Measurements from ENCODE around the gene CA12. TPM values are rescaled to one million over a fixed set of nuclear protein-coding genes. Genes with fewer than 3 reads are reported as not detected.

Gene CA12
- total and polyA plus RNA-seq, 2 of the 8 experiments (the other 6 are each of a cell fraction or from before 2014, with no cell fraction given), result 4.7 to 4.9 TPM

DNA sequence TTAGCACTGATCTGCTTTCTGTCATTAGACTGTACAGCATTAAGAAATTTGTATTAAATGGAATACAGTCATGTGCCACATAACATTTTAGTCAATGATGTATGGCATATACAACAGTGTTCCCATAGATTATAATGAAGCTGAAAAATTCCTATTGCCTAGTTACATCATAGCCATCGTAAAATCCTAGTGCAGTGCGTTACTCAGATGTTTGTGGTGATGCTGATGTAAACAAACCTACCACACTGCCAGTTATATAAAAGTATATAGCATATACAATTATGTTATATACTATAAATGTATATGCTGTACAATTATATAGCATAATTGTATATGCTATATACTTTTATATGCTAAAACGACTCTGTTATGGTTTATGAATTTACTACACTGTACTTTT is 62.6 kb downstream of the CA12 start (continued):
- TF ChIP-seq CHD7 (IDR thresholded peaks at IDR 0.05; ENCODE audit: insufficient replicate concordance, low read length) (no peak), TAF1 (IDR thresholded peaks at IDR 0.05; ENCODE audit: low read depth, low read length) (no peak), RFX5 (IDR thresholded peaks at IDR 0.05; ENCODE audit: borderline replicate concordance, low read depth, low read length) (no peak), CTBP2 (IDR thresholded peaks at IDR 0.05; ENCODE audit: borderline replicate concordance, insufficient read depth, insufficient read length, low read length) (no peak), CEBPB (IDR thresholded peaks at IDR 0.05; ENCODE audit: low read depth, low read length) (no peak), RNF2 (IDR thresholded peaks at IDR 0.05; ENCODE audit: borderline replicate concordance, low read depth, low read length, missing control alignments, poor library complexity, severe bottlenecking) (no peak), SIN3A (conservative IDR thresholded peaks at IDR 0.05 in 1 of 2, IDR thresholded peaks at IDR 0.05 in 1 of 2; ENCODE audit: low read depth in 1 of 2, low read length in 2 of 2) (no peak), SUZ12 (IDR thresholded peaks at IDR 0.05; ENCODE audit: low read length) (no peak), JUN (IDR thresholded peaks at IDR 0.05; ENCODE audit: low read depth, low read length) (no peak)
- TF ChIP-seq, protein P1, sequence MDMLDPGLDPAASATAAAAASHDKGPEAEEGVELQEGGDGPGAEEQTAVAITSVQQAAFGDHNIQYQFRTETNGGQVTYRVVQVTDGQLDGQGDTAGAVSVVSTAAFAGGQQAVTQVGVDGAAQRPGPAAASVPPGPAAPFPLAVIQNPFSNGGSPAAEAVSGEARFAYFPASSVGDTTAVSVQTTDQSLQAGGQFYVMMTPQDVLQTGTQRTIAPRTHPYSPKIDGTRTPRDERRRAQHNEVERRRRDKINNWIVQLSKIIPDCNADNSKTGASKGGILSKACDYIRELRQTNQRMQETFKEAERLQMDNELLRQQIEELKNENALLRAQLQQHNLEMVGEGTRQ (IDR thresholded peaks at IDR 0.05; ENCODE audit: low read length), result no peak
